ENCODE data around the gene LARP1.

- TF ChIP-seq CTCF (IDR thresholded peaks at IDR 0.05), result no peak
- no peak for TF ChIP-seq POLR2A (IDR thresholded peaks at IDR 0.05)
These were observed 3.3 kb downstream of the LARP1 start for GRCh38 chr5:154758493-154758892.

Measured in right lobe of liver (tissue), 4 donors.